PC-3 (cell line): Measurements from ENCODE around the gene HIVEP3.

Source experiments
- CTCF ChIP-seq: fragments of 300-600 bp; sonication (generic); conservative IDR thresholded peaks from 2 replicates; pipeline ENCODE4 v1.5.1; 2017; ENCODE audit warnings: antibody characterized with exemption, low read depth, mild to moderate bottlenecking, low read length
- EZH2 ChIP-seq: fragments of 300-600 bp; sonication (generic); IDR thresholded peaks from one replicate; pipeline ENCODE4 v1.6.1; 2017; ENCODE audit warnings: antibody characterized with exemption, mild to moderate bottlenecking, low read length; ENCODE audit not compliant: unreplicated experiment
- EZH2phosphoT487 ChIP-seq: fragments of 300-600 bp; sonication (generic); IDR thresholded peaks from 2 replicates; pipeline ENCODE4 v1.6.1; 2018; ENCODE audit warnings: mild to moderate bottlenecking, antibody characterized with exemption, low read length, borderline replicate concordance

GRCh38 chr1:41724248-41724647 lies 194.5 kb downstream of the HIVEP3 start:
- no peak for TF ChIP-seq CTCF
- no peak for TF ChIP-seq EZH2
- no peak for TF ChIP-seq EZH2phosphoT487
